ENCODE results near the gene SLC23A2.

SLC23A2 gene

DNA sequence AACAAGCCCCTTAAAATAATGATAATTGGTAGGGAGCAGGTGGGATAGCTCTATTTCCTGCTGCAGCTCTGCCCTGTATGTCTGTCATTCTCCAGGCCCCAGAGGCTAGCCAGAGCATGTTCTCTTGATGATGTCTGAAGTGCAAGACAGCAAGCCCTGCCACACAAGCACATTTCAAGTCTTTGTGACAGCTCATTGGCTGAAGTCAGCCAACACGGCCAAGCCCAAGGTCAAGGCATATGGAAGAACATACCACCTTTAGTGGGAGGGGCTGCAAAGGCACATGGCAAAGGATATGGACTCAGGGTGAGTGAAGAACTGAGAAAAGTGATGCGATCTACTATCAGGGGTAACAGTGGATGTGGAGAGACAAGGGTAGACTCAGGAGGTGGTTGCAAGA lies 163.6 kb downstream of the SLC23A2 start:
- DNase-seq, result no peak

DNA sequence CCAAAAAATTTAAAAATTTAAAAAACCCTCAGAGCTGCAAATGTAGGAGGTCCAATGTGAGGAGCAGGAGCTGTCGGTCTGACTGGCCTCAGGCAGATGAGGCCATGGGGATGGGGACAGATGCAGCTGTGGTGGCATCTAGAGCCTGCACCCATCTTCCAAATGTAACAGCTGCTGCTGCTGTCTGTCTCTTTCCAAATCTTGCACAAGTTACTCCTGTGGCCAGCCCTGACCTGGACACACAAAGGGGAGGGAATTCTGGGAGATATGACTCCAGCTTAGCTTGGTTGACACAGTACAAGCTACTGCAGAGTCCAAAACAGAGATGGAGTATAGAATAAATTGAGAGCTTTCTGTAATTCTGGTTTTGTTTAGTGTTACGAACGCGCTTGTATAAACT lies 164.4 kb downstream of the SLC23A2 start:
- no peak for DNase-seq

DNA sequence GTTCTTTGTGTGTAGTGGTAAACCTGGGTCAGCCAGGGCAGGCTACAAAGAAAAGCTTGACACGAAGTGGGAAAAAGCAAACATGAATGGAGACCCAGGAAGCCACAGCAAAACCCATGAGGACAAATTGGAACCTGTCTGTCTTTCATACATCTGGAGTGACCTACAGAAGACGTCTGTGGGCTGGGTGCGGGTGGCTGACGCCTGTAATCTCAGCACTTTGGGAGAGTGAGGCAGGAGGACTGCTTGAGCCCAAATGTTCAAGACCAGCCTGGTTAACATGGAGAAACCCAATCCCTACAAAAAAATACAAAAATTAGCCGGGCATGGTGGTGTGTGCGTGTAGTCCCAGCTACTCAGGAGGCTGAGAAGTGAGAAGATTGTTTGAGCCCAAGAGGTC lies 164.8 kb downstream of the SLC23A2 start:
- no peak for DNase-seq

DNA sequence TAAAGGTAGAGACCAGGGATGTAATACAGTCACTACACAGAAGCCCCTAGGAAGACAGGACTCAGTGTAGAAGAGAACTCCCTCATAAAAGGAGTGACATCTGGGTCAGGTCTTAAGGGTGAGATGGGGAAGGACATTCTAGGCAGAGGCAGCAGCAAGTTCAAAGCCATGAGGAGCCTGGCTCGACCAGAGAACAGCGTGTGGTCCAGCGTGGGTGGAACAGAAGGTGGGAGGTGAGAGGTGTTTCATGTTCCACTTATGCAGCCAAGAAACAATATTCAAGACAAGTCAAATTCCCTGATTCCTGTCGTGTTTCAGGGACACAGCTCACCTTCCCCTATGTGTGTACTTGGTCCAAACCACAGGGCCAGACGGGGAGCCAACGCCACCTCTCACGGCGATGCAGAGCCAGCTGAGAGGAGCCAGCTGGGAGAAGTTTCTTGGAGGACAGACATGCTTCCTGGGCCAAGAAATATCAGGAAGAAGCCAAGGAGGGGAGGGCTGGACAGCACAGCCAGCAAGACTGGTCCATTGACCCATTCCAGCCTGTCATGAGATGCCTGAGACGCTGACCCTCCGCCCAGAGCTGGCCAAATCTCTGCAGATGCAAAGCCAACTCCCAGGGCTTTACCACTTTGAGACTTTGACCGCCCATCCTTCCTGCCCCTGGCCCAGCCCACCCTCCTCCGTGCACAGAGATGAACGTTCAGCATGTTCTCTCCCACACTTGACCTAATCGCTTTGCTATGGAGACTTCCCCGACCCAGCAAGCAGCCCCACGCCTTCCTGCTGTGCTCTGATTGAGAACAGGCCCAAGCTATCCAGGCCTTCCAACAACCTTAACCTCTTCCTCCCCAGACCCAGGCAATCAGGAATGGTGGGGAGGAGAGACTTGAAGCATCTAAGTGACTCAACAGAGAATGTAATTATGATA lies 165.8 kb downstream of the SLC23A2 start:
- no peak for DNase-seq

DNA sequence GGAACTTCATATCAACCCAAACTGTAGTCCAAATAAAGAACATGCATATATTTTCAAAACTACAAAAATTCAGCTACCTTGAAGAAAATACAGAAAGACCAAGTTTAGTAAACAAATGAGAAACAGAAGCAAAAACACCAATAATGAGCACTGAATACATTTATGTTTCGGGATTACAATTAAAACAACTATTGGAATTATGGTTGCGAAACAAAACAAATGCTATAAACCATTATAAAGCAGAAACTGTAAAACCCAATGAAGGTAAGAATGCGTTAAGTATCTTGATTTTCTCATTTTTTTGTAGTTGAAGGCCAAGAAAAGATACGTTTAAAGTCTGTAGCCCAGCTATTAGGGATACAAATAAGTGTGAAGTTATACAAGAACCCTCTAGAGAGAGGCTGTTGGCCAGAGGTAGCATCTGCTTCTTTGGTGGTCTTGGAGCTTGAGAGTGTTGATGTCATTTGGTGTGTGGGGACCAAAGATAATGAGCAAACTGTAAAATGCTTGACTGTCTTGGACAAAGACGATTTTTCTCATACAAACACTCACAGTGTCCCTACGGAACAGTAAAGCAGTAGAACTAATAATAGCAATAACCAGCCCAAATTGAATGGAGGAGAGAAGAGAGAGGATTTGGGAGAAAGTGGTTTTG lies 168.1 kb downstream of the SLC23A2 start:
- no peak for DNase-seq

DNA sequence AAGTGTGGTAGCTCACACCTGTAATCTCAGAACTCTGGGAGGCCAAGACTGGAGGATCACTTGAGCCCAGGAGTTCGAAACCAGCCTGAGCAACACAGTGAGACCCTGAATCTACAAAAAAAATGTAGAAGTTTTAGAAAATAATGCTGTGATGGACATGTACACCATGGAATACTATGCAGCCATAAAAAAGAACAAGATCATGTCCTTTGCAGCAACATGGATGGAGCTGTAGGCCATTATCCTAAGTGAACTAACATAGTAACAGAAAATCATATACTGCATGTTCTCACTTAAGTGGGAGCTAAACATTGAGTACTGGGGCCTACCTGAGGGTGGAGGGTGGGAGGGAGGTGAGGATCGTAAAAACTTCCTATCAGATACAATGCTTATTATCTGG lies 168.8 kb downstream of the SLC23A2 start:
- no peak for DNase-seq

DNA sequence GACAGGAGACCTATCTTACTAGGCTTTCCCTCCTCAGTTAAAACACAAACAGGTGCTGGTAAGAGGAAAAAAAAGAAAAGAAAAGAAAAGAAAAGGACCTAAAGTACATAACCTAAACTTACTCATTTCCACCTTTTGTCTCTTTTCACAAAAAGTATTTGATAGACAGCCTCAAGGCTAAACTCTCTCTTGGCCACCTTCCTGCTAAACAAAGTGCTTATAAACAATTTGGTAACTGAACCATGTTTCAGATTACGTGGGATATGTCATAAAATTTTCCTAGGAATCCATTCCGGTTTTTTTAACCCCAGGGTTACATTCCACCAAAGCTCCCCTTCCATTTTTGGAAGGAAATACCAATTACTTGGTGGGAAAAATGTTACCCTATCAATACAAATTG lies 170.6 kb downstream of the SLC23A2 start:
- DNase-seq, result no peak

DNA sequence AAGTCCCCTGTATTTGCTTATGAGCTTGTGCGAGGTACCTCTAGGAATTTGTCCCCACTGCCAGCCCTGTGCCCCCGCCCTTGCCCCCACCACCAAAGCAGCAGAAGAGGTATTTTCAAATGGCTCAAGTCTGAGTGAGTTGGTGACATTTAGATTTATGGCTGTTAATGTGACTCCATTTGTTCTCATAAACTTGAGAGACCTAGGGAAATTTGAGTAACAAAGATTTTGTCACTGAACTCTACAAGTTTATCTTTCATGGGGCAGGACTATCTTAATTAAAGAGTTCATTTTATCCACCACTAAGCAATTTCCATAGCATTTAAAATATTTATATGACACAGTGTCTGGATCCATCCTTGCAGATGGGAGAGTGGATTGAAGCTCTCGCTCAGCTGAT lies 171.1 kb downstream of the SLC23A2 start:
- no peak for DNase-seq

DNA sequence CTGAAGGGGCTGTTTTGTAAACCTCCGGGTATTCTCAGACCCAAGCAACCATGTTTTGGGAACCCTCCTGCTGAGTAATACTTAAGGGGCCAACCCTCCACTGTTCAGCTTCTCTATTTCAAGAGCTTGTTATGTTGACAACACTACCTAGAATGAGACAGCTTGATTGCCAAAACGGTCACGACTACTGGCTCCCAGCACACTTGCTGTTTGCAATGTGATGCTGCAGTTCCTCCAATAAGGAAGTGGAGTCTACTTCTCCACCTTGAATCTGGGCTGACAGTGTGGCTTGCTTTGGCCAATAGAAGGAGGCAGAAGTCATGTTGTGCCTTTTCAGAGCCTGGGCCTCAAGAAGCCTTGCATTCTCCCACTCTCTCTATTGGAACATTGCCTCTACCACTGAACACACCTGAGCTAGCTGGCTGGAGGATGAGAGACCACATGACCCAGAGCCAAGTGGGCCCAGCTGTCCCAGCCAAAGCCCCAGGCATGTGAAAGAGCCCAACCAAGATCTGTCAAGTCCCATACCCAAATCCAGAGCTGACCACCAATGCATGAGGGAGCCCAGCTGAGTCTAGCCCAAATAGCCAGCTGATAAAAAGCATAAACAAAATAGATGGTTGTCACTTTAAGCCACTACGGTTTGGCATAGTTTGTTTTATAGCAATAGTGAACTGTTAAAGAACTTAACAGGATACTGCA lies 171.6 kb downstream of the SLC23A2 start:
- peak; percentile 92 to 97 for DNase-seq

DNA sequence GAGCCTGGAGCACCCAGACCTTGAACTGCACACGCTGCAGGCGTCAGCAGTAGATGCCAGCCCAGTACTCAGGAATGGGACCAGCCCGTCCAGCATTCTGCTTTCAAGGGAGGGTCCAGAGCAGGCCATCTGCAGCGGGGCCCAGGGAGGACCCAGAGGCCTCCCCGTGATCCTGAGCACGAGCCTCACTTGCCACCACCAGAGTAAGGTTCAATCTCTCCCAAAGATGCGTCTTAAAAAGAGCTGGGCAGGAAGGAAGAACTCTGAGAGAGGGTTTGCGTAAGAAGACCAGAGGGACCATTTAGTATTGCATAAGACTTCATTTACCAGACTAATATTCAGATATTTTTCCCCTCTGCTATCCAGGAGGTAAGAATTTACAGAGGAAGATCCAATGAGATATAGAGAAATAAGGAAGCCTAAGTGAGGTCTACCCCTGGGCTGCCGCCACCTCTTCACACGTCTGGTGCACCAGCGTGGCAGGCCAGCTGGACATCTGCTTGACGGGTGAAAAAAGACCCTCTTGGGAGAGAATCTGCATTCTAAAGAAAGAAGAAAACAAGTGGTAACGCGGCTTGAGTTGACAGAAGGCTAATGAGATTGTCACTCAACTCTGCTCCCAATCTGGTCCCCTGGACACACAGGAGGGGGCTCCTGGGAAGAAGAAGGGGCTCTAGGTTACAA lies 172.3 kb downstream of the SLC23A2 start:
- DNase-seq, result peak in 1 of 2 donors; percentile 63

DNA sequence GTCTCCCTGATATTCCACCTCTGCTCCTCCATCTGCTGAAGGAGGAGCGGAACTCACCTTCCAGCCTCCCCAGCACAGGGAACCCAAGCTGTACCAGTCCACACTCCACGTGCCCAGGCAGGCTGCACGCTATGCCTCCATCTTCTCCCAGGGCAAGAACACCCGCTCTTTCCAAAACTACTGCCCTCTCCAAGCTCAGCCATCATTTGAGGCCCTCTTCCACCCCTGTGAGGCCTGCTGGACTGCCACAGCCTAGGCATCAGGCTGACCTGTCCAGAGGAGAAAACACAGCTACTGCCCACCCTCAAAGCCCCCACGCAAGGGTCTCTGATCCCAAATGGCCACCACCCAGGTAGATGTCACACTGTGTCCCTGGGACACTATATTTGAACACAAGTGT lies 179.7 kb downstream of the SLC23A2 start:
- no peak for DNase-seq

DNA sequence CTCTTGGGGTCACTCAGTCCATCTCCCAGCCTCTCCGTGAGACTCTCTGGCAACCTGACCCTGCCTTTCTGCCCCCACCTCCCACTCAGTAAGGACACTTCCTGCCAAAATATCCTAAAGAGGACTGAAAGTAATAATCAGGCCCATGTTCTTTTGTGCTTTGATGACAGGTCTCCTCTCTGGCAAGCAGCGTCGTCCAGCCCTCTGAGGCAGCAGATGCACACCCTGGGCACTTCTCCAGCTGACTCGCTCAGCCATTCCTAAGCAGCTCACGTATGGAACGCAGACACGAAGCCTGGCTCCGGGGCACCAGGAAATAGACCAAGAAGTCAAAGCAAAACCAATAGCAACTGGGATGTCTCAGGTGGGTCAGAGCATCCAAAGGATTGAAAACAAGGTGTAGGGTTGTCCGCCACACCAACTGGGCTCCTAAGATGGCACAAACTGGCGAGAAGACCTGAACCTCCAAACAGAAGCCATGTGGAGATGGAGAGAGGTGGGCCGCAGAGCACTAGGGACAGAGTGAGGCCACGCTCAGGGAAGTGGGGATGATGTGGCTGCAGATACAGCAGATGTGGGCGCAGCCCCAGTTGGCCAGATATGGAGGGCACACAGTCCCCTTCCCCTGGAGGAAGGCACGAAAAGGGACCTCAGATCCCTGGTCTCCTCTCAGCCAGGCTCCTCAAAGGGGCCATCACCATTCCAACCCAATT lies 180.3 kb downstream of the SLC23A2 start:
- no peak for DNase-seq

DNA sequence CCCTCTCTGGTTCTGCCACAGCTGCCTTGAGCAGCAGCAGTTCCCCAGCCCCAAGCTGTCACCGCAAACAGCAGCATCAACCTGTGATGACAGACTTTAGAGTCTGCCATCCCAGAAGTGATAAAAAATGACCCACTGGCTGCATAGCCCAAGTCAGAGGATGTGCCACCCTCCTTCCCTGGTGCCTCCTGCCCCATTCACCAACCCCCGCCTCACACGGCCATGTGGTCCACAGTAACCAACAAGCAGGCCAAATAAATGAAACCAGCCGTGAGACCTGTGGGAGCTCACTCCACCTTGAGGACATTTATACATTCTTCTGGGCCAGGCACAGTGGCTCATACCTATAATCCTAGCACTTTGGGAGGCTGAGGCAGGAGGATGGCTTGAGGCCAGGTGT lies 181.4 kb downstream of the SLC23A2 start:
- DNase-seq, result no peak

DNA sequence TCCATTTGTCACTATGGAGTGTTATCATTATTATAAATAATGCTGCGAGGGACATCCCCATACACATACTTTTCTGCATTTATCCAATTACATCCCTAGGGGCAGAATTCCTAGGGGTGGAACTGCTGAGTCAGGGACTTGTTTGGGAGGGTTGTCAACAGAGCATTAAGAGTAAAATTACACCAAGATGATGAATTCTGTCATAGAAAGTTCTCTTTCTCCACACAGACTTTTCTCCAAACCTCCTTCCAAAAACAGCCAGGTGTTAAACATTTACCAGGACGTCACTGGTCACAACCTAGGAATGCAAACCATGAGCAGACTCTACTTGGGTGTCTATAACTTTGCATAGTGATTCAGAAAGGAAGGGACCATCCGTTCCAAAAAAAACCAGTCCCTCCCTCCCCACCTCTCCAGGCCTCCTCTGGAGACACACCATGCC lies 184.1 kb downstream of the SLC23A2 start:
- peak in 1 of 2 donors; percentile 1 for DNase-seq

DNA sequence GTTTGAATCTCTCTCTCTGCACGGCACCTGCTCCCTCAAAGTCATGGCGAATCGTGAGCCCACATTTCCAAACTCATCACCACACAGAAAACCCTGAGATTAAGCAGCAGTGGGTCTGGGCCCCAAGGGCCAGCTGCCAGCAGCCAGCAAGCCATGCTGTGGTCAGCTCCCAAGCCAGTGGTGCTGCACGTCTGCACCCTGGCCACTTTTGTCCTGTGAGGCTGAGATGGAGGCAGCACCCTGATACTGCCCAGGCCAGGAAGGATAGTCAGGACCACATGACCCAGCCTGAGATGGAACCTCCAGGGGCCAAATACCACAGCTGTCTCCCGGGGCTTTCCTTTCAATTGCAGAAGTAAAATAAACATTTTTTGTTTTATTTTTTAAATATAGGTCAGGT lies 185.7 kb downstream of the SLC23A2 start:
- DNase-seq, result peak; percentile 40 to 51

DNA sequence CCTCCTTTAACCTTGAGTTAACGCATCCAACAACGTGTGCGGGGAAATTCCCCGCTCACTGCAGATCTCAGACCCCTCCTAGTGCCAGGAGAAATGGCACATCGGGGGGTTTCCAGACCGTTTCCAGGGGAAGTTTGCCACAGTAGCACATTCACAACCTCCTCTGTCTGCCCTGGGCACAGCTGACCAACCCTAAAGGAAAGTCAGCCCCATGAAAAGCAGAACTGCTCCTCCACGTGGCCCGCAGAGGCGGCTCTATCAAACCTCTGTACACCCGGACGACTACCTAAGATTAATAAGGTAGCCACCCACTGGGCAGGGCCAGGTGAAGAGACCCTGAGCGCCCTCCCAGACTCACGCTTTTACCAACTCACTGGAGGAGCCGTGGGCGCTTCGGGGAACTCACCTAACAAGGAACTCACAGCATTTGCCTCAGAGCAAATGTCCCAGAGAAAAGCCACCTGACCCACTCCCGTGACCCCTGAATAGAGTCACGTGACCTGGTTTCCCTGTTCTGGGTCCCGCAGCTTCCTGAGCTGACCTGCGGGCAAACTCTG lies 186.5 kb downstream of the SLC23A2 start:
- DNase-seq, result peak; percentile 85 to 90

DNA sequence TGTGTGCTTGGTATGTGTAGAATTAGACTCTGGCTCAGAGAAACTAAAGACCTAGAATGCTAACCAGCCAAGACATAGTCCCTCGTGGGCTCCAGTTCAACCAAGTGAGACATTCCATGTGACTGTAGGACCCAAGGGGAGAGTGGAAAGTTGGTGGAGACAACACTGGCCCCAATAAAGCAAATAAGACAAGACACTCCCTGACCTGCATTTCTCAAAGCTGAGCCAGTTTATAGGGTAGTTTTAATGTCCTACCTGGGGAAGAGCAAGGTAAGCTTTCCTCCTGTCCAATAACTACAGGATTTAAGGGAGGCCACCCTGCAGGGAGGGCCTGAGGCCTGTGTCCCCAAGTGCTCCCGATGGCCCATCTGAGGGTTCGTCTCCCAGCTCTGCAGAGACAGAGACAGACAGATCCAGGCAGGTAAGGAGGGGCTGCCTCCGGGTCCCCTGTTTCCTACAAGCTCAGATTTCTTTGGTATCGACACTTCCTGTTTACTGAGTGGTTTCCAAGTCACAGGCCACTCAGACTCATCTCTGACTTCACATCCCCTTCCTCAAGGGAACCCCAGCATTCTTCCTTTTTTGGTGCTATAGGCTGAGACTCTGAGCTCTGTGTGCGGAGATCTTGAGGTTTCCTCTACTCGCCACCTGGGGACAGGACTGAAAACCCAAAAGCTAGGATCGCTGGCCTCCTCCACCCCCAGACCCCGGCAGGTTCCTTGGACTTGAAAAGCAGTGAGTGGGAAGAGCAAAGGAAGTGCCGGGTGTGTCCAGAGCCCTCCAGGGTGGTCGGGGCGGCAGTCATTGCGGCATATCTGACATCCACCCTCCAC lies 187.2 kb downstream of the SLC23A2 start:
- peak; percentile 87 for DNase-seq

DNA sequence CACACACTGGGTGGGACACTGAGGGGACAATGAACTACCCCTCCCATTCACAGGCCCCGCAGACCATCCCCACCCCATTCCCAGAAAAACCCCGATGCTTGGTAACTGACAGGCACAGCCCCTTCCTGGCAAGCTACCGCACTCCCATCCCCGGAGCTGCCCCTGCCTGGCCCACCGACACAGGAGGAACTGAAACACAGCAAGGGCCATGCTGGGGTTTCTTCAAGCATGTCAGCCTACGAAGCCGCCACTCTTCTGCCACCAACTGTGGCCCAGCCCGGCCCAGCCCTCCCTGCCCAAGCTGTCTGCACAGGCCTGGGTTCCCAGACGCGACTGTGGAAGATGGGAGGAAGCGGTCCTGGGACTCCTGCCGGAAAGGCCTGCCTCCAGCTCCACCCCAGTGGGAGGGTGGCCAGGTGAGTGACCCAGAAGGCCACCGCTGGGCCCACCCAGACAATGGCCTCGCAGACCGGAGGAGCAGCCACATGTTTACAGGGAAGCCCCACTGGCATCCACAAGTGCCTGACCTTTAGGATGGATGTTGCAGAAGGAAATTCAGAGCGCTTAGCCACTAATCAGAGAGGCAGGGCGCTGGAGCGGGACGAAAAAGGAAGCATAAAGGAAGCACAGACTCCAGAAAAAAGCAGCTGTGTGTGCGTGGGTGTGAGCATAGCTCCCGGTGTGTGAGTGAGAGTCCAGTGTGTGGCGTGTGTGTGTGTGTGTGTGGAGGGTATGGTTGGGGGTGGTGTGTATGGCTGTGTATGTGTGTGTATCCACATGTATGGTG lies 188.0 kb downstream of the SLC23A2 start:
- peak; percentile 65 to 83 for DNase-seq

DNA sequence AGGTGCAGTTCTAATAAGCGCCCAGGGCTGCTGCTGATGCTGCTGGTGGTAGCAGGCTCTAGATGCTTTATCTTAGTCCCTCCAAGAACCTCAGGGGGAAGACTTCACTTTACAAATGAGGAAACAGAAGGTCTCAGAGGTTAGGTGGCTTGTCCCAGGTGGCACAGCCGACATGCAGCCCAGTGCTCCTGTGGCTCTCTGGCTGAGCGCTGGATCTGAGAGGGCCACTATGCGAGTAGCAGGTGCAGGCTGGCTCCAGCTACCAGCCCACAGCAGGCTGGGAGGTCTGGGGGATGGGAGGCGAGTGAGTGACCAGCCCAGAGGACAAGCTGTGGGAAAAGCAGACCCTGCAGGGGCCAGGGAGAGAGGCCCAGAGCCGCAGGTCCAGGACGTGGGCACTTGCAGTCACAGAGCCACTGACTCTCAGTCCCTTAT lies 188.7 kb downstream of the SLC23A2 start:
- no peak for DNase-seq

DNA sequence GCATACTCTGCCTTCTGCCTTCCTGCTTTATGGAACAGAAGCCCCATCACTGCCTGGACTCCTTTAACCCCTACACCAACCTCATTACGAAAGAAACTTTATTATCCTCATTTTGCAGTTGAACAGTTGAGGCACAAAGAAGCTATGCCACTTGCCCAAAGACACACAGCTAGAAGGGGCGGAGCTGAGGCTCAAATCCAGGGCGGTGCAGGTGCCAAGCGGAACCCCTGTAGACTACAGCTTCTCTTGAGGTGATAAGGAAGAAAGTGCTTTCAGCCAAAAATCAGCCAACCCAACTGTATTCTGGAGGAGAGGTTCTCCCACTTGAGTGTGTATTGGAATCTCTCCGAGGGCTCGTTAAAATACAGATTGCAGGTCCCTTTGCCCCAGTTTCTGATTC lies 189.1 kb downstream of the SLC23A2 start:
- no peak for DNase-seq
